ENCODE data around the gene CBX8.

CBX8 gene

GRCh38 chr17:79795795-79796443 lies 958 bp downstream of the CBX8 start:
- DNase-seq = no peak
- Histone ChIP-seq H3K4me3 (ENCODE audit: low read depth, low read length) (peak overlapping the region; percentile 71), H3K4me1 (peaks cover 25% of the 10 kb centered on the region), H3K36me3 (peaks cover 19% of the 10 kb centered on the region), H3K27me3 (peaks cover 10% of the 10 kb centered on the region), H3K9me3 (no peaks in the 10 kb centered on the region)
- no peak for TF ChIP-seq CTCF (IDR thresholded peaks at IDR 0.05; ENCODE audit: low read depth, low read length)

DNA sequence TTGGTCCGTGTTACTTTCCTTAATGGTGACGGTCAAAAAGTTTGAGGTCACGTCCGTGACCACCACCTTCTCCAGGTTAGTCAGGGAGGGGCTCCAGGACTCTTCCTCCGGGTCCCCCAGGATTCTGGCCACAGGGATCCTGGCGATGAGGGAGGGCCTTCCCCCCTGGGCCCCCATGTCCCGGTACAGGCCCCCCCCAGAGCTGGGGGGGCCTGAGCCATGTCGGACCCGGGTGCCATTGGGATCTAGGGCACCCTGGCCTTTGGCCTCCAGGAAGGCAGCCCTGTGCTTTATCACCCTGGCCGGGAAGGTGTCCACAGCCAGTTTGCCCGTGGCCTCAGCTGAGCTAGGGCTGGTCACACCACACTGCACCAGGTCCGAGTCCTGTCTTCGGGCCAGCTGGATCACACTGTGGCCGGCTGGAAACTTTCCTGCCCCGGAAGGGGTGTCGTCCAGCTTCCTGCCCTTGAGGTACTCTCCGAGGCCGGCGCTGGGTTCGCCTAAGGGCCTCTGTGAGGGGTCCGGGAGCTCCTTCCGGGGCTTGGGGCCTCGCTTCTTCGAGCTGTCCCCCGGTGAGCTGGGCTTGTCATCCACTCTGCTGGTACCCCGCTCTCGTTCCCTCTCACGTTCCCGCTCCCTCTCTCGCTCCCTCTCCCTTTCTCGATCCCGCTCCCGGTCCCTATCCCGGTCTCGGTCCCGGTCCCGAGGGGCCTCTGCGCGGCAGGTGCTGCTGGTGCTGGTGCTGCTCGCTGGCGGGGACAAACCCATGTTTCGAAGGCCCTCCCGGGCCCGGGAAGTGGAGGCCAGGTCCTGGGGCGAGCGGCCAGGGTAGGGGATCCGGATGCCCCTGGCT lies 2.0 kb downstream of the CBX8 start:
- Histone ChIP-seq H3K4me1 (peaks cover 24% of the 10 kb centered on the region), H3K27me3 (peaks cover 20% of the 10 kb centered on the region)

GRCh38 chr17:79793924-79794304 lies 3.0 kb downstream of the CBX8 start:
- H3K4me1 ChIP-seq = peaks cover 22% of the 10 kb centered on the region
- no peaks in the 10 kb centered on the region for H3K9me3 ChIP-seq
- peaks cover 20% of the 10 kb centered on the region for H3K27me3 ChIP-seq
- H3K36me3 ChIP-seq = peaks cover 19% of the 10 kb centered on the region
- peak; percentile 71 for DNase-seq
- H3K4me3 ChIP-seq (ENCODE audit: low read depth, low read length) = no peak overlapping the region
- TF ChIP-seq CTCF (IDR thresholded peaks at IDR 0.05; ENCODE audit: low read depth, low read length) = no peak

More for the DNA sequence above, 2.0 kb downstream of the CBX8 start:
- peaks cover 19% of the 10 kb centered on the region for H3K36me3 ChIP-seq
- TF ChIP-seq CTCF (IDR thresholded peaks at IDR 0.05; ENCODE audit: low read depth, low read length) = no peak
- no peaks in the 10 kb centered on the region for H3K9me3 ChIP-seq
- DNase-seq = no peak
- H3K4me3 ChIP-seq (ENCODE audit: low read depth, low read length) = no peak overlapping the region

DNA sequence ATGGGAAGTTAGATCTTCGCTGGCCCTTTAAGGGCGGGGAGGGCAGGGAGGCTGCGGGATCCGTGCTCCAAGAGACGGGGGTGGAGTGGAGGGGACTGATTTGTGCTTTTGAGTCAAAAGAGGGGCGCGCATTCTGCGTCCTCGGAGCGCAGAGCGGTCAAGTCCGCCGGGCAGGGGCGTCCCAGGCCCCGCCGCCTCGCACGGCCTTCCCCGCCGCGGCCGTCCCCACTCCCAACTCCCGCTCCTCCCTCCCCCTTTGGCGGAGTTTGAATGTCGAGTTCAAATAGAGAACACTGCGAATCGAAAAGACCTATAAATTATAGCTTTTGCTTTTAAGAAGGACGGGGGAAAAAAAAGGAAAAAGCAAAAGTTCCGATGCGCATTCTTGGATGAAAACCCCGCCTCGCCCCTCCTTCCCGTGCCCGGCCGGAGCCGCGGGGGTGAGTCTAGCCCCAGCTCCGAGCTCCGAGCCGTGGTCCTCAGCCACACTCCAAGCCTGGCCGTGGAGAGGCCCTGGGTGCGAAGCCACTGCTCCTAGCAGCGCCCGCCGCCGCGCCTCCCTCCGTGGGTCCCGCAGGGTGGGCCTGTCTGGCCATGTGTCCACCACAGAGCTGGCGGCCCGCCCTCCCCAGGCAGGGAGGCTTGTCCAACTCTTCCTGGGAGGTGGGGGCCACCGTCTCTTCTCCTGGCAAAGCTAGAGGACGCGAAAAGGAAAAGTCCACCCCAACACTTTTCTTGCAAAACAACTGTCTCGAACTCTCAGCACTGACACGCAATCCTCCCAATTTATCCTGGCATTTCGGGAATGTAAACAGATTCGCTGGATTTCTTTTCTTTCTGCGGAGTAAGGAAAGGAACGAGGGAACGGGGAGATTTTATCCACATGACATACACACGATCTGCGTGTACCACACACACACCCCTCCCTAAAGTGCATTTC lies 3.6 kb downstream of the CBX8 start:
- Histone ChIP-seq H3K27me3 (peaks cover 20% of the 10 kb centered on the region), H3K4me1 (peaks cover 19% of the 10 kb centered on the region), H3K4me3 (ENCODE audit: low read depth, low read length) (no peak overlapping the region), H3K9me3 (no peaks in the 10 kb centered on the region), H3K36me3 (peaks cover 19% of the 10 kb centered on the region)
- no peak for DNase-seq
- no peak for TF ChIP-seq CTCF (IDR thresholded peaks at IDR 0.05; ENCODE audit: low read depth, low read length)

GRCh38 chr17:79792341-79792871 lies 4.5 kb downstream of the CBX8 start:
- DNase-seq = no peak
- H3K4me3 ChIP-seq (ENCODE audit: low read depth, low read length) = no peak overlapping the region
- H3K9me3 ChIP-seq = no peaks in the 10 kb centered on the region
- peaks cover 20% of the 10 kb centered on the region for H3K27me3 ChIP-seq
- peaks cover 19% of the 10 kb centered on the region for H3K36me3 ChIP-seq
- no peak for TF ChIP-seq CTCF (IDR thresholded peaks at IDR 0.05; ENCODE audit: low read depth, low read length)
- peaks cover 14% of the 10 kb centered on the region for H3K4me1 ChIP-seq

Data from BE2C (cell line).